Suppressor macrophage treated with lipopolysaccharide for 1 hour (primary cell): Measurements from ENCODE around the gene LORICRIN.

ENCODE experiments used
- DNase-seq, 3 donors: peaks; one replicate each; pipeline ENCODE4 v3.0.0-alpha.2; 2020 to 2022

LORICRIN gene

GRCh38 chr1:153306303-153307220 lies 47.1 kb downstream of the LORICRIN start:
- DNase-seq, result peak; percentile 48 to 49 (median 49)

- DNase-seq, result no peak
Measured at GRCh38 chr1:153307221-153307600, 47.7 kb downstream of the LORICRIN start.

- no peak for DNase-seq
Measured at GRCh38 chr1:153308540-153308939, 49.1 kb downstream of the LORICRIN start.

- no peak for DNase-seq
Measured at GRCh38 chr1:153309441-153309840, 50.0 kb downstream of the LORICRIN start.

GRCh38 chr1:153310526-153310925 lies 51.0 kb downstream of the LORICRIN start:
- DNase-seq, result peak in 1 of 3 donors; percentile 26
